ENCODE measurements around the gene APLP1.
A peak's percentile ranks its signal among the peaks of the same experiment; 100 is the strongest.
"Not testable (repeated sequence)": the region's sequence is repeated elsewhere in the genome, so short reads cannot be mapped to it uniquely, and the experiment has no call there.

APLP1 gene

GRCh38 chr19:35889370-35890112 is 21.2 kb downstream of the APLP1 start:
- FAIRE-seq (no peak), DNase-seq (ENCODE audit: insufficient read length) (no peak)
- TF ChIP-seq TAF1 (IDR thresholded peaks at IDR 0.05; ENCODE audit: borderline replicate concordance, low read depth, low read length) = no peak
- no peak for TF ChIP-seq POLR2A (IDR thresholded peaks at IDR 0.05; ENCODE audit: low read depth, low read length)
- TF ChIP-seq POLR2AphosphoS5 (IDR thresholded peaks at IDR 0.05; ENCODE audit: low read depth, low read length) = no peak

- TF ChIP-seq TAF1 (IDR thresholded peaks at IDR 0.05; ENCODE audit: borderline replicate concordance, low read depth, low read length) = no peak
- peak; percentile 44; the same call in 1 of the 2 replicates for TF ChIP-seq POLR2AphosphoS5 (IDR thresholded peaks at IDR 0.05; ENCODE audit: low read depth, low read length)
- TF ChIP-seq POLR2A (IDR thresholded peaks at IDR 0.05; ENCODE audit: low read depth, low read length) = peak; percentile 50
- FAIRE-seq (no peak), DNase-seq (ENCODE audit: insufficient read length) (no peak)
Observed at GRCh38 chr19:35890113-35890650, 21.8 kb downstream of the APLP1 start.

GRCh38 chr19:35891819-35892218 is 23.4 kb downstream of the APLP1 start:
- not testable (repeated sequence) for FAIRE-seq; DNase-seq (ENCODE audit: insufficient read length)
- TF ChIP-seq POLR2A (IDR thresholded peaks at IDR 0.05; ENCODE audit: low read depth, low read length) = 0 out of 2 replicates have a peak, but pooled peaks have one; percentile 18

GRCh38 chr19:35894342-35894741 is 26.0 kb downstream of the APLP1 start:
- no peak for FAIRE-seq
- no peak for DNase-seq (ENCODE audit: insufficient read length)
- TF ChIP-seq POLR2AphosphoS5 (IDR thresholded peaks at IDR 0.05; ENCODE audit: low read depth, low read length) (no peak), POLR2A (IDR thresholded peaks at IDR 0.05; ENCODE audit: low read depth, low read length) (no peak; the same call in 1 of the 2 replicates), TAF1 (IDR thresholded peaks at IDR 0.05; ENCODE audit: borderline replicate concordance, low read depth, low read length) (no peak)

GRCh38 chr19:35895911-35896642 is 27.7 kb downstream of the APLP1 start:
- 0 out of 2 replicates have a peak, but pooled peaks have one; percentile 21 for TF ChIP-seq POLR2AphosphoS5 (IDR thresholded peaks at IDR 0.05; ENCODE audit: low read depth, low read length)
- no peak for TF ChIP-seq TAF1 (IDR thresholded peaks at IDR 0.05; ENCODE audit: borderline replicate concordance, low read depth, low read length)
- DNase-seq (ENCODE audit: insufficient read length) (no peak), FAIRE-seq (no peak)

- no peak for DNase-seq (ENCODE audit: insufficient read length)
- no peak for FAIRE-seq
Observed at GRCh38 chr19:35896643-35897040, 28.3 kb downstream of the APLP1 start.

GRCh38 chr19:35897706-35898451 is 29.5 kb downstream of the APLP1 start:
- FAIRE-seq = no peak
- no peak for DNase-seq (ENCODE audit: insufficient read length)
- TF ChIP-seq POLR2AphosphoS5 (IDR thresholded peaks at IDR 0.05; ENCODE audit: low read depth, low read length) = no peak
- TF ChIP-seq POLR2A (IDR thresholded peaks at IDR 0.05; ENCODE audit: low read depth, low read length) = no peak
- no peak for TF ChIP-seq TAF1 (IDR thresholded peaks at IDR 0.05; ENCODE audit: borderline replicate concordance, low read depth, low read length)

More at GRCh38 chr19:35896643-35897040, 28.3 kb downstream of the APLP1 start:
- no peak for TF ChIP-seq POLR2A (IDR thresholded peaks at IDR 0.05; ENCODE audit: low read depth, low read length)
- no peak for TF ChIP-seq TAF1 (IDR thresholded peaks at IDR 0.05; ENCODE audit: borderline replicate concordance, low read depth, low read length)
- TF ChIP-seq POLR2AphosphoS5 (IDR thresholded peaks at IDR 0.05; ENCODE audit: low read depth, low read length) = no peak

- DNase-seq (ENCODE audit: insufficient read length) (no peak), FAIRE-seq (no peak)
- TF ChIP-seq POLR2A (IDR thresholded peaks at IDR 0.05; ENCODE audit: low read depth, low read length) (no peak), TAF1 (IDR thresholded peaks at IDR 0.05; ENCODE audit: borderline replicate concordance, low read depth, low read length) (no peak), POLR2AphosphoS5 (IDR thresholded peaks at IDR 0.05; ENCODE audit: low read depth, low read length) (no peak)
Observed at GRCh38 chr19:35898499-35898809, 30.1 kb downstream of the APLP1 start.

GRCh38 chr19:35899547-35900214 is 31.3 kb downstream of the APLP1 start:
- no peak for TF ChIP-seq TAF1 (IDR thresholded peaks at IDR 0.05; ENCODE audit: borderline replicate concordance, low read depth, low read length)
- peak; percentile 45; the same call in 1 of the 2 replicates for TF ChIP-seq POLR2AphosphoS5 (IDR thresholded peaks at IDR 0.05; ENCODE audit: low read depth, low read length)
- TF ChIP-seq POLR2A (IDR thresholded peaks at IDR 0.05; ENCODE audit: low read depth, low read length) = 0 out of 2 replicates have a peak, but pooled peaks have one; percentile 21
- FAIRE-seq = peak; percentile 99
- peak; percentile 93 for DNase-seq (ENCODE audit: insufficient read length)

- DNase-seq (ENCODE audit: insufficient read length) (no peak), FAIRE-seq (peak; percentile 88)
- no peak for TF ChIP-seq POLR2A (IDR thresholded peaks at IDR 0.05; ENCODE audit: low read depth, low read length)
- TF ChIP-seq TAF1 (IDR thresholded peaks at IDR 0.05; ENCODE audit: borderline replicate concordance, low read depth, low read length) = no peak
- TF ChIP-seq POLR2AphosphoS5 (IDR thresholded peaks at IDR 0.05; ENCODE audit: low read depth, low read length) = no peak
Observed at GRCh38 chr19:35901055-35901644, 32.8 kb downstream of the APLP1 start.
